HepG2 (cell line): ENCODE data around the gene IGFBP6. TPM values are rescaled to one million over a fixed set of nuclear protein-coding genes. Genes with fewer than 3 reads are reported as not detected.

ENCODE experiments used
- ARNT2 ChIP-seq: sonication (generic); formaldehyde crosslinking; IDR thresholded peaks from 2 replicates; pipeline ENCODE4 v1.8.0; 2022; ENCODE audit warnings: mild to moderate bottlenecking, low read depth, missing genetic modification reagents, moderate library complexity
- ASH2L ChIP-seq: fragments of 300-600, 200-600 bp; sonication (generic); IDR thresholded peaks from 2 replicates; pipeline ENCODE4 v1.7.0; 2017; ENCODE audit warnings: low read depth, mild to moderate bottlenecking, moderate library complexity, mixed read lengths, low read length; ENCODE audit not compliant: insufficient read length
- HES4 ChIP-seq: sonication (generic); formaldehyde crosslinking; IDR thresholded peaks from 2 replicates; pipeline ENCODE4 v1.9.0; 2021; ENCODE audit warnings: mild to moderate bottlenecking, missing genetic modification reagents, borderline replicate concordance
- HNF1B ChIP-seq: sonication (generic); formaldehyde crosslinking; IDR thresholded peaks from 2 replicates; pipeline ENCODE4 v1.5.1; 2020; ENCODE audit warnings: mild to moderate bottlenecking, moderate library complexity, missing genetic modification reagents
- NFE2L1 ChIP-seq: sonication (generic); formaldehyde crosslinking; IDR thresholded peaks from 2 replicates; pipeline ENCODE4 v1.4.0; 2020; ENCODE audit warnings: missing genetic modification reagents, mild to moderate bottlenecking, borderline replicate concordance
- PHF20 ChIP-seq: sonication (generic); formaldehyde crosslinking; IDR thresholded peaks from 2 replicates; pipeline ENCODE4 v1.5.0; 2020; ENCODE audit warnings: mild to moderate bottlenecking, missing genetic modification reagents
- SMAD3 ChIP-seq: sonication (generic); formaldehyde crosslinking; IDR thresholded peaks from 2 replicates; pipeline ENCODE4 v1.4.0; 2020; ENCODE audit warnings: missing genetic modification reagents
- STAG1 ChIP-seq: sonication (generic); formaldehyde crosslinking; IDR thresholded peaks from 2 replicates; pipeline ENCODE4 v1.4.0; 2020; ENCODE audit warnings: missing genetic modification reagents
- TFE3 ChIP-seq: IDR thresholded peaks from 2 replicates; pipeline ENCODE4 v1.6.1; 2016
- THAP11 ChIP-seq: IDR thresholded peaks from 2 replicates; pipeline ENCODE4 v1.6.1; 2016; ENCODE audit warnings: missing biosample characterization, missing genetic modification reagents
- THAP9 ChIP-seq: sonication (generic); formaldehyde crosslinking; IDR thresholded peaks from 2 replicates; pipeline ENCODE4; 2020; ENCODE audit warnings: missing genetic modification reagents, mild to moderate bottlenecking, borderline replicate concordance
- UBTF ChIP-seq: sonication (generic); formaldehyde crosslinking; IDR thresholded peaks from 2 replicates; pipeline ENCODE4 v1.4.0; 2020; ENCODE audit warnings: mild to moderate bottlenecking, missing genetic modification reagents
- ZNF230 ChIP-seq: sonication (generic); formaldehyde crosslinking; IDR thresholded peaks from 2 replicates; pipeline ENCODE4 v1.4.0; 2020; ENCODE audit warnings: mild to moderate bottlenecking, missing genetic modification reagents
- ZNF3 ChIP-seq: IDR thresholded peaks from 2 replicates; pipeline ENCODE4 v1.7.0; 2017; ENCODE audit warnings: inconsistent platforms
- ZNF496 ChIP-seq: sonication (generic); formaldehyde crosslinking; IDR thresholded peaks from 2 replicates; pipeline ENCODE4 v1.8.1; 2023; ENCODE audit warnings: mild to moderate bottlenecking, moderate library complexity, missing genetic modification reagents; ENCODE audit not compliant: insufficient replicate concordance
- ZNF574 ChIP-seq: sonication (generic); formaldehyde crosslinking; IDR thresholded peaks from 2 replicates; pipeline ENCODE4 v1.4.0; 2020; ENCODE audit warnings: missing genetic modification reagents
- polyA plus RNA-seq, 8 experiments: library from polyadenylated mRNA; depleted of rRNA in 3 of 8; stranded (reverse) in 7 of 8; unstranded in 1 of 8; fragments of >200 nt; fragmentation: Illumina TruSeq in 4 of 8; extraction: Trizol in 4 of 8; gene quantifications; 2 replicates each; pipeline versions ENCODE4 v1.2.1 to v1.2.3, GENCODE V29; 2011 to 2016; ENCODE audit warnings: low read depth in 4 of 8, missing spikeins in 1 of 8, mixed read lengths in 1 of 8; ENCODE audit not compliant: insufficient read depth in 1 of 8
- total RNA-seq, 5 experiments: library from RNA; depleted of rRNA; stranded (reverse); fragments of >200 nt; fragmentation: Illumina TruSeq; extraction: Trizol; gene quantifications; 2 replicates each; pipeline ENCODE4 v1.2.3, GENCODE V29; 2016; ENCODE audit warnings: low read depth in 1 of 5

Gene IGFBP6
- total and polyA plus RNA-seq, 2 of the 13 experiments (the other 11 are each of a cell fraction or from before 2014, with no cell fraction given) = 3.9 to 25.2 TPM

GRCh38 chr12:53065975-53066931 is 31.2 kb upstream of the IGFBP6 start (continued):
- TF ChIP-seq HNF1B (CRISPR knock-in tag) (0 out of 2 replicates have a peak, but pooled peaks have one; percentile 30), THAP11 (no peak), SMAD3 (CRISPR knock-in tag) (0 out of 2 replicates have a peak, but pooled peaks have one; percentile 55), STAG1 (CRISPR knock-in tag) (peak; percentile 94), UBTF (peak; percentile 33; the same call in 1 of the 2 replicates), ZNF230 (CRISPR knock-in tag) (no peak), ZNF3 (CRISPR knock-in tag) (no peak), TFE3 (CRISPR knock-in tag) (peak; percentile 63; the same call in 1 of the 2 replicates), PHF20 (CRISPR knock-in tag) (no peak), HES4 (CRISPR knock-in tag) (no peak), NFE2L1 (CRISPR knock-in tag) (no peak), ASH2L (no peak), ARNT2 (CRISPR knock-in tag) (no peak), ZNF574 (0 out of 2 replicates have a peak, but pooled peaks have one; percentile 30), THAP9 (CRISPR knock-in tag) (peak; percentile 52; the same call in 1 of the 2 replicates), ZNF496 (CRISPR knock-in tag) (no peak)
